ENCODE results near the gene MSH2.

DNA sequence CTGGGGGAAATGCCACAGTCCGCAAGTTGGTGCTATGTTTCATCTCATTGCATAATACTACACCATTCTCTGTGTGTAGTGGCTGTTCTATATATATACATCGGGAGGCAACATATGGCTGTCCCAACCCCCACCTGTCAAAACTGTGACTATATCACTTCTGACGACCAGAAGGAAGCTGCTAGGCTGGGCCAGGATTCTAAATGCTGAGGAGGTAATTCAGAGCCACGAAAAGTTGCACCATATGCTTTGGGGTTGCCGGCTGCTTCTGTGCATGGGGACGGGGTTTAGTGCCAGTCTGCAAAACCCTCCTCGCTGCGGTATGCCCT, 117.3 kb downstream of the MSH2 start:
- no peak for TF ChIP-seq CTCF (IDR thresholded peaks at IDR 0.05)
- TF ChIP-seq POLR2A (IDR thresholded peaks at IDR 0.05), result no peak
- TF ChIP-seq EP300 (IDR thresholded peaks at IDR 0.05), result no peak

Measured in tibial nerve (tissue), 4 donors.